ENCODE data around the gene GUCY2D. TPM values are rescaled to one million over a fixed set of nuclear protein-coding genes. Genes with fewer than 3 reads are reported as not detected.

Gene GUCY2D
- total RNA-seq, 4 donors from 2014 or later = 0.14 TPM; not detected in 3

GRCh38 chr17:8044819-8045810 lies 42.7 kb downstream of the GUCY2D start:
- Histone ChIP-seq H3K36me3 (no peaks in the 10 kb centered on the region), H3K4me3 (no peak overlapping the region), H3K27ac (no peak overlapping the region), H3K4me1 (no peaks in the 10 kb centered on the region), H3K27me3 (no peaks in the 10 kb centered on the region), H3K9me3 (no peaks in the 10 kb centered on the region)
- no peak for TF ChIP-seq POLR2A (IDR thresholded peaks at IDR 0.05)
- TF ChIP-seq CTCF (IDR thresholded peaks at IDR 0.05) = no peak
- intact Hi-C loops (cut with DNase I; ENCODE audit: low total_unique reads) = no loop called here
- DNase-seq = no peak

- Histone ChIP-seq H3K36me3 (no peaks in the 10 kb centered on the region), H3K9me3 (no peaks in the 10 kb centered on the region), H3K27ac (no peak overlapping the region), H3K27me3 (no peaks in the 10 kb centered on the region), H3K4me3 (no peak overlapping the region), H3K4me1 (no peaks in the 10 kb centered on the region)
- DNase-seq = no peak
- intact Hi-C loops (cut with DNase I; ENCODE audit: low total_unique reads) = no loop called here
- TF ChIP-seq POLR2A (IDR thresholded peaks at IDR 0.05) (no peak), CTCF (IDR thresholded peaks at IDR 0.05) (no peak)
These were observed 44.0 kb downstream of the GUCY2D start for GRCh38 chr17:8046306-8046928.

- no peak overlapping the region for H3K4me3 ChIP-seq
- no peaks in the 10 kb centered on the region for H3K4me1 ChIP-seq
- H3K27me3 ChIP-seq = no peaks in the 10 kb centered on the region
- TF ChIP-seq POLR2A (IDR thresholded peaks at IDR 0.05) = no peak
- no peak for TF ChIP-seq CTCF (IDR thresholded peaks at IDR 0.05)
- intact Hi-C loops (cut with DNase I; ENCODE audit: low total_unique reads) = no loop called here
- no peaks in the 10 kb centered on the region for H3K9me3 ChIP-seq
- no peaks in the 10 kb centered on the region for H3K36me3 ChIP-seq
- no peak for DNase-seq
- no peak overlapping the region for H3K27ac ChIP-seq
These were observed 44.7 kb downstream of the GUCY2D start for GRCh38 chr17:8046929-8047768.

GRCh38 chr17:8047769-8048110 lies 45.3 kb downstream of the GUCY2D start:
- intact Hi-C loops (cut with DNase I; ENCODE audit: low total_unique reads) = no loop called here
- Histone ChIP-seq H3K27me3 (no peaks in the 10 kb centered on the region), H3K4me3 (no peak overlapping the region), H3K36me3 (no peaks in the 10 kb centered on the region), H3K4me1 (no peaks in the 10 kb centered on the region), H3K9me3 (no peaks in the 10 kb centered on the region), H3K27ac (no peak overlapping the region)
- TF ChIP-seq POLR2A (IDR thresholded peaks at IDR 0.05) (no peak), CTCF (IDR thresholded peaks at IDR 0.05) (no peak)
- DNase-seq = no peak
